Testis (tissue), 3 donors: ENCODE results near the gene NUP42. TPM values are rescaled to one million over a fixed set of nuclear protein-coding genes. Genes with fewer than 3 reads are reported as not detected.

Experiments used
- DNase-seq: peaks from one replicate; pipeline ENCODE4 v3.0.0-alpha.2; 2019
- H3K27ac ChIP-seq, 2 donors: fragments of 200-600 bp; sonication (generic); one replicate each; pipeline ENCODE4 v1.5.1; 2019
- H3K27me3 ChIP-seq: fragments of 200-600 bp; sonication (generic); one replicate; pipeline ENCODE4 v1.5.1; 2019
- H3K36me3 ChIP-seq: fragments of 200-600 bp; sonication (generic); one replicate; pipeline ENCODE4 v1.5.1; 2017; ENCODE audit warnings: low read depth; ENCODE audit errors: missing control alignments
- H3K4me1 ChIP-seq: fragments of 200-600 bp; sonication (generic); one replicate; pipeline ENCODE4 v1.5.1; 2019
- H3K4me3 ChIP-seq, 2 donors: fragments of 200-600 bp; sonication (generic); one replicate each; pipeline ENCODE4 v1.5.1; 2017 to 2019
- H3K9me3 ChIP-seq: fragments of 200-600 bp; sonication (generic); one replicate; pipeline ENCODE4 v1.5.1; 2017
- CTCF ChIP-seq, 3 experiments: fragments of 450-650 bp in 2 of 3; fragments of 200-600 bp in 1 of 3; sonication (generic) in 1 of 3; IDR thresholded peaks; one replicate each; pipeline ENCODE4 v1.5.1; 2016 to 2019; ENCODE audit warnings: antibody characterized with exemption in 3 of 3, mild to moderate bottlenecking in 2 of 3, moderate library complexity in 1 of 3
- POLR2A ChIP-seq: fragments of 450-650 bp; IDR thresholded peaks from one replicate; pipeline ENCODE4 v1.6.1; 2017; ENCODE audit warnings: antibody characterized with exemption, mild to moderate bottlenecking, moderate library complexity
- WGBS, 2 donors: methylation state at CpG; one replicate each; pipeline ENCODE4 v1.1.5; 2018; 5-methylcytosine and 5-hydroxymethylcytosine counted together
- intact Hi-C: fragments of 100-400 bp; cut with DNase I; formaldehyde crosslinking; loops from one replicate; pipeline ENCODE4 v1.15.1; 2023; ENCODE audit warnings: low total_unique reads
- polyA plus RNA-seq: library from polyadenylated mRNA; stranded (reverse); fragments of 350-450 nt; fragmentation: Illumina TruSeq; extraction: RNeasy Lipid Tissue Mini Kit (QIAGEN cat#74804); gene quantifications from one replicate; pipeline ENCODE4 v1.2.3, GENCODE V29; 2014; ENCODE audit warnings: low read depth, low replicate concordance; ENCODE audit not compliant: insufficient read depth
- total RNA-seq, 2 donors: library from RNA; depleted of rRNA; stranded (reverse); fragments of >200 nt; gene quantifications; one replicate each; pipeline ENCODE4 v1.2.3, GENCODE V29; 2016

NUP42 gene
- total and polyA plus RNA-seq, 3 donors from 2014 or later: 63.3 to 70.4 (median 66.1) TPM

GRCh38 chr7:23234569-23235296 lies 52.9 kb downstream of the NUP42 start:
- WGBS, 2 donors: 77 to 81% methylated on average over 9 of the region's 9 CpGs
- H3K9me3 ChIP-seq: no peaks in the 10 kb centered on the region
- no peaks in the 10 kb centered on the region for H3K4me1 ChIP-seq
- H3K4me3 ChIP-seq: no peak overlapping the region
- intact Hi-C loops: no loop called here
- TF ChIP-seq POLR2A: no peak
- no peak for TF ChIP-seq CTCF (IDR thresholded peaks at IDR 0.05)
- H3K36me3 ChIP-seq: no peaks in the 10 kb centered on the region
- no peak for DNase-seq
- H3K27ac ChIP-seq: no peak overlapping the region
- H3K27me3 ChIP-seq: no peaks in the 10 kb centered on the region

- no peak overlapping the region for H3K4me3 ChIP-seq
- 84 to 85% methylated on average over 6 of the region's 6 CpGs for WGBS, 2 donors
Observed at GRCh38 chr7:23235813-23236221, 54.0 kb downstream of the NUP42 start.

GRCh38 chr7:23237000-23237399 lies 55.2 kb downstream of the NUP42 start:
- H3K4me3 ChIP-seq: no peak overlapping the region
- DNase-seq: no peak
- H3K36me3 ChIP-seq: no peaks in the 10 kb centered on the region
- WGBS, 2 donors: 94 to 96% methylated on average over 3 of the region's 3 CpGs
- no peak overlapping the region for H3K27ac ChIP-seq
- no peaks in the 10 kb centered on the region for H3K9me3 ChIP-seq
- intact Hi-C loops: no loop called here
- no peaks in the 10 kb centered on the region for H3K27me3 ChIP-seq
- no peak for TF ChIP-seq POLR2A
- TF ChIP-seq CTCF (IDR thresholded peaks at IDR 0.05): no peak
- no peaks in the 10 kb centered on the region for H3K4me1 ChIP-seq

More at GRCh38 chr7:23235813-23236221, 54.0 kb downstream of the NUP42 start:
- Histone ChIP-seq H3K27me3 (no peaks in the 10 kb centered on the region), H3K27ac (no peak overlapping the region), H3K9me3 (no peaks in the 10 kb centered on the region), H3K36me3 (no peaks in the 10 kb centered on the region), H3K4me1 (no peaks in the 10 kb centered on the region)
- intact Hi-C loops: no loop called here
- DNase-seq: no peak
- TF ChIP-seq POLR2A: no peak
- TF ChIP-seq CTCF (IDR thresholded peaks at IDR 0.05): no peak

- 85 to 89% methylated on average over 11 of the region's 11 CpGs for WGBS, 2 donors
- intact Hi-C loops: no loop called here
- Histone ChIP-seq H3K4me1 (no peaks in the 10 kb centered on the region), H3K9me3 (no peaks in the 10 kb centered on the region), H3K27me3 (no peaks in the 10 kb centered on the region), H3K4me3 (no peak overlapping the region), H3K36me3 (no peaks in the 10 kb centered on the region), H3K27ac (no peak overlapping the region)
- no peak for TF ChIP-seq POLR2A
- TF ChIP-seq CTCF (IDR thresholded peaks at IDR 0.05): no peak
- DNase-seq: no peak
Observed at GRCh38 chr7:23238983-23239652, 57.3 kb downstream of the NUP42 start.
